Karpas-422 (cell line): ENCODE results near the gene HOXD8. TPM values are rescaled to one million over a fixed set of nuclear protein-coding genes. Genes with fewer than 3 reads are reported as not detected.

Source experiments
- DNase-seq: peaks from one replicate; pipeline ENCODE4 v3.0.0-alpha.2; 2015
- H2AFZ ChIP-seq: fragments of 200-600 bp; sonication (generic); 2 replicates; pipeline ENCODE4 v1.6.1; 2014; ENCODE audit warnings: antibody characterized with exemption, low read length, mixed read lengths
- H3K27ac ChIP-seq: fragments of 200-600 bp; sonication (generic); 2 replicates; pipeline ENCODE4 v1.5.1; 2014; ENCODE audit warnings: mild to moderate bottlenecking, low read length, moderate library complexity
- H3K27me3 ChIP-seq: fragments of 200-600 bp; sonication (generic); 2 replicates; pipeline ENCODE4 v1.6.1; 2014; ENCODE audit warnings: low read length, mixed read lengths
- H3K36me3 ChIP-seq: fragments of 200-600 bp; sonication (generic); 2 replicates; pipeline ENCODE4 v1.6.1; 2014; ENCODE audit warnings: low read length, mixed read lengths; ENCODE audit not compliant: insufficient read depth
- H3K4me1 ChIP-seq: fragments of 200-600 bp; sonication (generic); 2 replicates; pipeline ENCODE4 v1.6.1; 2014; ENCODE audit warnings: mild to moderate bottlenecking, low read length, mixed read lengths
- H3K4me2 ChIP-seq: fragments of 200-600 bp; sonication (generic); 2 replicates; pipeline ENCODE4 v1.6.1; 2014; ENCODE audit warnings: low read length, low read depth, mild to moderate bottlenecking; ENCODE audit not compliant: poor library complexity, severe bottlenecking
- H3K4me3 ChIP-seq: fragments of 200-600 bp; sonication (generic); 2 replicates; pipeline ENCODE4 v1.5.1; 2014; ENCODE audit warnings: mild to moderate bottlenecking, antibody characterized with exemption, low read length, mixed read lengths
- H3K79me2 ChIP-seq: fragments of 200-600 bp; sonication (generic); 2 replicates; pipeline ENCODE4 v1.6.1; 2014; ENCODE audit warnings: mild to moderate bottlenecking, low read length, mixed read lengths
- H3K9ac ChIP-seq: fragments of 200-600 bp; sonication (generic); 2 replicates; pipeline ENCODE4 v1.6.0; 2014; ENCODE audit warnings: low read length
- H3K9me2 ChIP-seq: fragments of 200-600 bp; sonication (generic), shearing (Covaris generic); replicated peaks from 2 replicates; pipeline ENCODE4 v1.6.0; 2014; ENCODE audit warnings: mild to moderate bottlenecking, low read length, moderate library complexity; ENCODE audit not compliant: insufficient read depth
- H3K9me3 ChIP-seq: fragments of 300-700, 200-600 bp; sonication (generic); 2 replicates; pipeline ENCODE4 v1.6.1; 2014; ENCODE audit warnings: low read length, mixed read lengths
- H4K20me1 ChIP-seq: fragments of 200-600 bp; sonication (generic); 2 replicates; pipeline ENCODE4 v1.6.1; 2014; ENCODE audit warnings: mild to moderate bottlenecking, antibody characterized with exemption, low read length, low read depth; ENCODE audit not compliant: insufficient read depth
- total RNA-seq: library from RNA; depleted of rRNA; stranded (reverse); fragments of >200 nt; shearing (Covaris generic); gene quantifications from 2 replicates; pipeline ENCODE4 v1.2.3, GENCODE V29; 2014; ENCODE audit warnings: low replicate concordance

The HOXD8 gene
- total RNA-seq, 1 experiment from 2014 or later, result not detected

DNA sequence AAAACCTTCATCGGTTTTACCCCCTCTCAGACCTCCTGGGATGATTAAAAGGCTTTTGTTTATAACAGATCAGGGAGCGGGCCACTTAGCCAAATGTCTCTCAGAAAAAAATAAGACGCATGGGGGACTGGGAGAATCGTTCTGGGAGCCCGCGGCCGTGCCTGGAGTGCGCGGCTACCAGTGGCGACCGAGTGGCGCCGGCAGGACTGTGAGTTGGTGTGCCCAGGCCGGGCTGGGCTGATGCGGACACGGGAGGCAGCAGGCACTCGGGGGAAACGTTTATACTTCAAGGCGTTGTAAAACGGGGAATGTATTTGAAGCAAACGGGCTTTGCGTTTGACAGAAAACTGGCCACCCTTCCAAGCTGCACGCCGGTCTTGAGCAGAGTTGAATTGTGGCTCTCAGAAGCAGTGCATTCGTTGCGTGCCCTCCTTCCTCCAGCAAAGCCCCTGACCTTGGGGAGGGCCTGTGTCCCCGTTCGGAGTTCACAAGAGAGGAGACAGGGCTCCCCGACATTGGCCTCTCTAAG lies 17.6 kb upstream of the HOXD8 start:
- Histone ChIP-seq H3K79me2 (no peaks in the 10 kb centered on the region), H3K9me3 (no peaks in the 10 kb centered on the region), H4K20me1 (no peaks in the 10 kb centered on the region), H3K4me3 (no peak overlapping the region), H3K27me3 (no peaks in the 10 kb centered on the region), H3K9ac (no peak overlapping the region), H2AFZ (no peak overlapping the region), H3K9me2 (no peaks in the 10 kb centered on the region), H3K4me1 (peaks cover 10% of the 10 kb centered on the region), H3K4me2 (no peak overlapping the region), H3K27ac (no peak overlapping the region), H3K36me3 (no peaks in the 10 kb centered on the region)
- DNase-seq, result no peak

DNA sequence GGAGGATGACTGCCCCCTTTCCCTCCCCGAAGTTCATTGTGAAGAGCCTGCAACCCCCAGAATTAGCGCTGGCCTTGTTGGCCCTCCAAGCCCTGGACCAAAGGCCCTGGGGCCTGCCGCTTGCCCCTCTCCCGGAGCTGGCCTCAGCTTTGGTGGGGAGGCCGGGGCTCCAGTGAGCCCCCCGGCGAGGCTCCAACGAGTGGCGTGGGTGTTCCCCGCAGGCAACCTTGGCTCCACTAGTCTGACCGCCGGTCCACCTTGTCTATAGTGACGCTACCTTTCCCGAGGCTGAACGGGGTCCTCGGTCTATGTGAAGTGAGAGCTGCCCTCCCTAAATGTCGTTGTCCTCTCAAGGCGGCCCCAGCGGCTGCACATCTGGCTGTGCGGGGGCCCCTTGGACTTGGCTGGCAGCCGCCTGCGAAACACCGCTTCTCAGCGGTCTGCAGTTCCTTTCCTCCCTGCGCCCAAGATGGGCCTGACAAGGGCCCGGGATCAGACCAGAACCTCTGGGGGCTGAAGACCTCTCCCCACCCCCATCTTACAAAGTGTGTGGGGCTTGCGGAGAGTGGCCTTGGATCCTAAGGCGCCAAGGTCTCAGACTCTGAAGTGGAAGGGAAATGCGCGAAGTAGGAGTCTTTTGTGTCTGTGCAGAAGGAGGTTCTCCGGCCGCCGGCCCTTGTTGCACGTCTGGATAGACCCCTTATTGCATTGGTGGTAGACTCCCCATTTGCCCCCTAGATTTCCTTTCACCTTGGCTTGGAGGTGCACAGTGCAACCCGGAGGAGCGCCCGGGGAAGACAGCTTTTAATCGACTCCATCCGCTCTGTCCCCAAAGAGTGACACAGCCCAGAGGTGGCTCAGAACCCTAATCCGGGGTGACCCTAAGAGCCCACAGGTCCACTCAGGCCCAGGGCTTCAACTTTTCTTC lies 16.9 kb upstream of the HOXD8 start:
- peaks cover 10% of the 10 kb centered on the region for H3K4me1 ChIP-seq
- no peak overlapping the region for H3K9ac ChIP-seq
- no peaks in the 10 kb centered on the region for H3K79me2 ChIP-seq
- no peaks in the 10 kb centered on the region for H3K27me3 ChIP-seq
- no peak overlapping the region for H3K4me2 ChIP-seq
- H3K4me3 ChIP-seq, result no peak overlapping the region
- no peaks in the 10 kb centered on the region for H4K20me1 ChIP-seq
- H2AFZ ChIP-seq, result no peak overlapping the region
- DNase-seq, result no peak
- no peaks in the 10 kb centered on the region for H3K9me2 ChIP-seq
- H3K27ac ChIP-seq, result no peak overlapping the region
- no peaks in the 10 kb centered on the region for H3K36me3 ChIP-seq
- H3K9me3 ChIP-seq, result no peaks in the 10 kb centered on the region

DNA sequence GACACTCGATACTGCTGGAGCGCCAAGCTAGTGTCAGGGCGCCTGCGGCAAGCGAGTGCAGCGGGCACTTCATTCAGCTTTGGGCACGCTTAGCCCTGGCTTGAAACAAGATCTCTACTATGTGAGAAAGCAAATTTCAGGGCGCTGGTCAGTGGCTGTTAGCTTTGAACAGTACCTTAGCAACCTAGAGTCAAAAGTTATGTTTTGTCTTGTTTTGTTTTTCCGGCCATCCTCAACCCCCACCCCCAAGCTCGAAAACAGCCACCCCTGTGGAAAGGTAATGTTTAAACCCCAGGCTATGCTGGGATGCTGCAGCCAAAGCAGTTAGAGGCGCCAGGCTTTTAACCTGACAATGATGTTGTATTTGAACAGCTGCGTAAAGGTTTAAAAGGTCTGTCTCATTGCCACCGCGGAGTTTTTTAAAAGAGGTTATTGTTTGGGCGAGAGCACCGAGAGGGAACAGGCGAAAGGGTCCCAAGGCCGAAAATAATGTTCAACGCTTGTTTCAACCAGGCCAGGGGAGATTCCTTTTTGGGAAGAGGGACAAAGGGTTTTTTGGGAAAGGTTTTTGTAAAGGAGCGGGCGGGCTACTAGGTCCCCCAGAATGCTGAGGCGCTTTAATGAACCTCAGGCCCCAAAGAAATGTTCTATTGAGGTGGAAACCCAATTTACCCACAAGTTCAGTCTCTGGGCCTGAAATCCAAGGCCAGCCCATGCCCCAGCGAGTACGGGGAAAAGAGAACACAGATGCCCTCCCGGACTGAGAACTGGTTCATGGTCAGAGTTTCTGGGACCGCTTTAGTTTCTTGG lies 15.2 kb upstream of the HOXD8 start:
- no peaks in the 10 kb centered on the region for H3K9me3 ChIP-seq
- no peak overlapping the region for H3K9ac ChIP-seq
- no peak overlapping the region for H3K27ac ChIP-seq
- no peak for DNase-seq
- H3K27me3 ChIP-seq, result no peaks in the 10 kb centered on the region
- H3K9me2 ChIP-seq, result no peaks in the 10 kb centered on the region
- H3K4me2 ChIP-seq, result no peak overlapping the region
- H3K79me2 ChIP-seq, result no peaks in the 10 kb centered on the region
- peaks cover 10% of the 10 kb centered on the region for H3K4me1 ChIP-seq
- H3K36me3 ChIP-seq, result no peaks in the 10 kb centered on the region
- H4K20me1 ChIP-seq, result no peaks in the 10 kb centered on the region
- no peak overlapping the region for H2AFZ ChIP-seq
- H3K4me3 ChIP-seq, result no peak overlapping the region

DNA sequence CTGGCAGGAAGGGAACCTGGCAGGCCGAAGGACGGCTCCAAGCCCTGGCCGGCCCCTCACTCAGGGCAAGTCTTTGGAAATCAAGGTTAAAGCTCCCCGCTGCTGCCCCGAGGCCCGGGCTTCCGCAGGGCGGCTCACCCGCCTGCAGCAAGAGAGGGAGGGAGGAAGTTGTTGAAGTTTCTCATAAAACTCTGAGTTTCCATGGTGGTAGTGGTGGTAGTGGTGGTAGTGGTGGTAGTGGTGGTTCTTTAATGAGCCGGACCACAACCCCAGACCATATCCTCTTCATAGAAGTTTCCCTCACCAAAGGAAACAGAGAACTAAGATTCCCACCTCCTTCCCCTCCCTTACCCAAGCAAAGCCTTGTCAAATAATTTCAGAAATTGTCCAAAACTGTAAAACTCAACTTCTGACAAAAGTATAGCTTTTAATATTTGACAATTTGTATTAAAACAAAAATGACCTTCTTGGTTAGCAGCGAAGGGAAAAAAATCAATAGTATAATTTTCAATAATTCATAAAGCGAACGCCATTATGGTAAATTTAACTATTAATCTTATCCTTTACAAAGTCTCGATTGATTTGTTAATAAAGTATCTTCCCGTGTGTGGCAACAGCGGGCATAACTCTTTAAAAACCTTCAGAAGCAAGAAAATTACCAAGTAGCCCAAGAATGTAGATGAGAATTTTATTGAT lies 14.4 kb upstream of the HOXD8 start:
- Histone ChIP-seq H3K27me3 (no peaks in the 10 kb centered on the region), H4K20me1 (no peaks in the 10 kb centered on the region), H3K4me2 (no peak overlapping the region), H3K27ac (no peak overlapping the region), H3K4me3 (no peak overlapping the region), H3K79me2 (no peaks in the 10 kb centered on the region), H3K4me1 (peaks cover 10% of the 10 kb centered on the region), H3K9me2 (no peaks in the 10 kb centered on the region), H2AFZ (no peak overlapping the region), H3K9ac (no peak overlapping the region), H3K9me3 (no peaks in the 10 kb centered on the region), H3K36me3 (no peaks in the 10 kb centered on the region)
- no peak for DNase-seq

DNA sequence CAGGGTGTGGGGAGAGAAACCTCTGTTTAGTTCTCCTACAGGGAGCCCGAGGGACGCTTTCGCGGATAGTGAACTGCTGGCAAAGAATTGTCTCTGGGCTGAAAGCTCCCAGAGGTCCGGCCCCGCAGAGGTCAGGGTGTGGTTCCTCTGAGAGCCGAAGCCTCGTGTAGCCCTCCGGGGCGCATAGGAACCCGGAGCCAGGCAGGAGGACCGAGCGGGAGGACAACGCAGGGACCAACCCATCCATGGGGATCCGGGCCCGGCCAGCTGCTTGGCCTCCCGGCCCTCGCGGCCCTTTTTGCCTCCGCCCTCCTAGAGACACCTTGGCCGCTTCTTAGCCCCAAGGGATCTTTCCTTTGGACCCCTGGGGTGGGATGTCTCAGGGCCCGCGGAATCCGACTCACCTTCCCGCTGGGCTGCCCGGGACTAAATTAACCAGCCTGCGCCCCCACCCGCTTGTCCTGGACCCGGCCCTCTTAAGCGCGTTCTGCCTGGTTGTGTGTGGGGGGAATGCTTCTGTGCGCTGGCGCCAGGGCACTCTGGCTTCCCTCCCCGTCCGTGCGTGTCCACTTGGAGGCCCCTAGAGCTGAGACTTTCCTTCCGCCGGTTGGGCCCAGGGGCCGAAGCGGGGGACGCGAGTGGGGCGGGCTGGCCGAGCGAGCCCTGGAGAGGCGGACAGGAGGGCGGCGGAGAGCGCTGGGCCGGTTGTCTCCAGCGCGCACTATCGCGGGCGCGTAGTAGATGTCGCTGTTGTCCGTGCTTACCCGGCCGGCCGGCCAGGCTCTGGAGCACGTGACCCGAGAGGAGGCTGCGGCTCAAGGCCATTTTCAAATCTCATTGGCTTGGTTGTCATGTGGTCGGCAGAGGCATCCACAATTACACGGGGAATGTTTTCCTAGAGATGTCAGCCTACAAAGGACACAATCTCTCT lies 13.4 kb upstream of the HOXD8 start, which contains the start of gene HOXD10:
Gene HOXD10 (plus strand): TSS at position 896 of the 931 bp plus-strand sequence. CDS start 56 bp downstream, outside the sequence.
- Histone ChIP-seq H2AFZ (no peak within 1 kb of the TSS), H3K4me1 (peaks cover 4% of the 10 kb centered on the region), H3K27me3 (no peaks in the 10 kb centered on the region), H4K20me1 (no peaks in the 10 kb centered on the region), H3K27ac (no peak within 1 kb of the TSS), H3K79me2 (no peaks in the 10 kb centered on the region), H3K9ac (no peak within 1 kb of the TSS), H3K9me3 (no peaks in the 10 kb centered on the region), H3K4me2 (no peak within 1 kb of the TSS), H3K9me2 (no peaks in the 10 kb centered on the region), H3K36me3 (no peaks in the 10 kb centered on the region), H3K4me3 (no peak within 1 kb of the TSS)
- DNase-seq, result no peak

DNA sequence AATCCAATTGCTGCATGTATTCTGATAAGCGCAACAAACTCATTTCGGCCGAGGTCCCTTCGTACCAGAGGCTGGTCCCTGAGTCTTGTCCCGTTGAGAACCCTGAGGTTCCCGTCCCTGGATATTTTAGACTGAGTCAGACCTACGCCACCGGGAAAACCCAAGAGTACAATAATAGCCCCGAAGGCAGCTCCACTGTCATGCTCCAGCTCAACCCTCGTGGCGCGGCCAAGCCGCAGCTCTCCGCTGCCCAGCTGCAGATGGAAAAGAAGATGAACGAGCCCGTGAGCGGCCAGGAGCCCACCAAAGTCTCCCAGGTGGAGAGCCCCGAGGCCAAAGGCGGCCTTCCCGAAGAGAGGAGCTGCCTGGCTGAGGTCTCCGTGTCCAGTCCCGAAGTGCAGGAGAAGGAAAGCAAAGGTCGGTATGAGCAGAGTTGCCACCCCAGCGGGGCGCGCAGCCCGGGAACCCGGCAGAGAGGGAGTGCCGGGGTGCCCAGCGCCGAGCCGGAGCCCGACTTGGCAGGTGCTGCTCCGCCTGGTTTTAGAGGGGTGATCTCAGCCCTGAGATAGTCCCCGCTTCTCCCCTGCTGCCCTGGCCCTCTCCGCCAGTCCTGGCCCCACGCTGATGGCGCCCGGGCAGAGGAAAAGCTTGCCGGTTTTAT lies 12.2 kb upstream of the HOXD8 start:
- H3K36me3 ChIP-seq, result no peaks in the 10 kb centered on the region
- no peak overlapping the region for H3K4me2 ChIP-seq
- H3K4me3 ChIP-seq, result no peak overlapping the region
- H4K20me1 ChIP-seq, result no peaks in the 10 kb centered on the region
- no peaks in the 10 kb centered on the region for H3K4me1 ChIP-seq
- H3K9me2 ChIP-seq, result no peaks in the 10 kb centered on the region
- H2AFZ ChIP-seq, result no peak overlapping the region
- no peak for DNase-seq
- no peaks in the 10 kb centered on the region for H3K9me3 ChIP-seq
- H3K27me3 ChIP-seq, result no peaks in the 10 kb centered on the region
- no peaks in the 10 kb centered on the region for H3K79me2 ChIP-seq
- no peak overlapping the region for H3K27ac ChIP-seq
- no peak overlapping the region for H3K9ac ChIP-seq

DNA sequence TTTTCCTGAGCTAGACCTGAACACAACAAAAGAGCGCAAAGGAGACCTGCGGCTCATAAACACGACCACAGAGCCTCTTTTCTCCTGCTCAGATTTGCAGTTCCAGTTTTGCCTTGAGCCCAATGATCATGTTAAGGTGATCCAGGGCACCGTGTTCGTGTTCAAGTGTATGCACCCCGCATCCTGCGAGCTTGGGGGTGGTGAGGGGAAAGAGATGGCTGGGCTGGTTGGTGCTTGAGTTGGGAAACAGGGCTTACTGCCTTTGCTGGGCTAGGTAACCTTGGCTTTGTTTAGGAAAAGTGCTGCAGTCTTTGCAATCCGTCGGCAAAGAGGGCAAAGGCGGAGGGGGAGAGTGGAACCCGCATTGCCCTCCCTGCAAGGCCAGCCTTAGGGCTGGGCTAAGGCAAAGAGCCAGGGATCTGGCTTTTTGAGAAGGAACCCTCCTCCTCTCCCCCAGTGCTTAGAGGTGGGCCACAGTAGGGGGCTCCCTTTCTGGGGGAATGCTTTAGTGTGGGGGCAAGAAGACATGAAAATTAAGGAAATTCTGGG lies 11.6 kb upstream of the HOXD8 start:
- H3K4me3 ChIP-seq, result no peak overlapping the region
- DNase-seq, result no peak
- H3K27ac ChIP-seq, result no peak overlapping the region
- H3K27me3 ChIP-seq, result no peaks in the 10 kb centered on the region
- no peak overlapping the region for H3K4me2 ChIP-seq
- H3K9ac ChIP-seq, result no peak overlapping the region
- H3K9me2 ChIP-seq, result no peaks in the 10 kb centered on the region
- no peak overlapping the region for H2AFZ ChIP-seq
- H3K79me2 ChIP-seq, result no peaks in the 10 kb centered on the region
- H3K9me3 ChIP-seq, result no peaks in the 10 kb centered on the region
- H3K36me3 ChIP-seq, result no peaks in the 10 kb centered on the region
- H3K4me1 ChIP-seq, result no peaks in the 10 kb centered on the region
- no peaks in the 10 kb centered on the region for H4K20me1 ChIP-seq
